Right ventricle myocardium inferior (tissue), 1 donor: Measurements from ENCODE around the gene ZNF688. TPM values are rescaled to one million over a fixed set of nuclear protein-coding genes. Genes with fewer than 3 reads are reported as not detected.
A peak's percentile ranks its signal among the peaks of the same experiment; 100 is the strongest.
"Not testable (repeated sequence)": the region's sequence is repeated elsewhere in the genome, so short reads cannot be mapped to it uniquely, and the experiment has no call there.

Experiments used
- ATAC-seq: fragments of 200-7000 bp; cut with Tn5 transposase; one replicate; pipeline ENCODE4 v1.9.1; 2020; ENCODE audit warnings: mild to moderate bottlenecking, moderate library complexity
- DNase-seq: peaks from one replicate; pipeline ENCODE4 v3.0.0; 2021; ENCODE audit errors: missing footprints
- intact Hi-C: fragments of 100-400 bp; cut with DNase I; formaldehyde crosslinking; loops from one replicate; pipeline ENCODE4 v1.11.0; 2022
- long read RNA-seq: library from polyadenylated mRNA; unstranded; transcript quantifications from one replicate; pipeline ENCODE4 v2.0.0, GENCODE V29; 2021
- total RNA-seq: library from RNA; stranded (reverse); fragmentation: NEBNext Ultra II Directional; extraction: Animal tissue kit (Norgen Biotek cat#: 25700); gene quantifications from one replicate; pipeline ENCODE4 v1.2.1, GENCODE V29; 2021
- donor health status: DM: no; HTN: yes; CAD: no; lungs with severe emphysema.

Gene ZNF688
- 12.2 TPM for total RNA-seq
- long read RNA-seq, transcript ZNF688-201 (3 exons, 2,506 nt) = major isoform, 13 of 20 reads
- long read RNA-seq, partial matches to known transcripts = 0 of 20 reads
- long read RNA-seq, other reads (novel, unspliced or antisense) = 5 of 20 reads

- ATAC-seq = peak; percentile 92
- DNase-seq = peak; percentile 95
- intact Hi-C loops = loop anchor here (1.0 to 5.0 kb wide), 3 partner anchors 36 to 124 kb away; partner anchors contain the start of genes PRR14 and SEPHS2
Observed at GRCh38 chr16:30571445-30572322, at the start of gene ZNF688. TSS of gene ZNF688 (minus strand) at chr16:30571714. CDS start at chr16:30571629, 85 bp downstream.

DNA sequence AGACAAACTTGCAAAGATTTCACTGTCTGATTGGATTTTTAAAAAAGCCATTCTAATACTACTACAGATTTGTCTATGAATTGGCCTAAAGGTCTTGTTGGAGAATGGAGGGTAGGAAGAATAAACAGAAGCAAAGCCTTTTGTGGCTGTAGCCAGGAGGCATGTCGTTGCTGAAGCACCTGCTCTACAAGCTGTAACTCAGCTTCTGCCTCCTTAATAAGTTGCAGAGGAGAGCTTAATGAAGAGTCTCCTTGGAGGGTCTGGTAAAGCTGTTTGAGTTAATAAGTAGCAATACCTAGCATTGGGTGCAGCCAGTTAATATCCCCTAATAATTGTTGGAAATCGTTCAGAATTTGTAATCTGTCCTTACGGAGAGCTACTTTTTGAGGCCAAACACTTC lies 48.7 kb upstream of the ZNF688 start:
- ATAC-seq = no peak
- DNase-seq = no peak
- intact Hi-C loops = no loop called here

DNA sequence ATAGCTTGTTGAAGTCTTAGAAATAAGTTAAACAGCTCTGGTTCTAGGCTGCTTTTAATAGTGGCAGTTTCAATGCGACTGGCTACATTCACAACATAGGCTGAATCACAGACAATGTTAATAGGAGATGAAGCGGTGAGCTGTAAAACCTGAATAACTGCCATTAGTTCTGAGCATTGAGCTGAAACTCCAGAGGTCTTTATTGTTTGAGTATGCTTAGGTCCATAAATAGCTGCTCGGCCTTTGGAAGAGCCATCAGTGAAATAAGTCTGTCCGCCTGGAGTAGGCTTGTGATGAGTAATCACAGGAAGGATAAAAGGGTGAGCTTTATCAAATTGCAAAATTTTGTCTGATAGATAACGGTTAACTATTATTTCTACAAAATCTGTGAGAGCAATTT lies 48.1 kb upstream of the ZNF688 start:
- ATAC-seq (no peak), DNase-seq (no peak)
- intact Hi-C loops = no loop called here

DNA sequence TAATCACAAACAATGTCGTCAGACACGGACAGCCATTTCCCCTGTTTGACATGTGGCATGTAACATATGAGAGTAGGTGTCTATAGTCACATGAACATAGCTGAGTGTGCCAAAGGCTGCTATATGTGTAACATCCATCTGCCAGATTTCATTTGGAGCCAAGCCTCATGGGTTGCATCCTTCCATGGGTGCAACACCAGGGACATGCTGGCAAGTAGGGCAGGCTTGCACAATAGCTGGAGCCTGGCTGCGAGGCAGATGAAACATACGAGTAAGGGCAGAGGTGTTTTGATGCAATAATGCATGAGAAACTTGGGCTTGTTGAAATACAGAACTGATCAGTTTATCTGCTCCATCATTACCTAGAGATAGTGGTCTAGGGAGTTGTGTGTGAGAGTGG lies 47.7 kb upstream of the ZNF688 start:
- DNase-seq (no peak), ATAC-seq (no peak)
- intact Hi-C loops = no loop called here

DNA sequence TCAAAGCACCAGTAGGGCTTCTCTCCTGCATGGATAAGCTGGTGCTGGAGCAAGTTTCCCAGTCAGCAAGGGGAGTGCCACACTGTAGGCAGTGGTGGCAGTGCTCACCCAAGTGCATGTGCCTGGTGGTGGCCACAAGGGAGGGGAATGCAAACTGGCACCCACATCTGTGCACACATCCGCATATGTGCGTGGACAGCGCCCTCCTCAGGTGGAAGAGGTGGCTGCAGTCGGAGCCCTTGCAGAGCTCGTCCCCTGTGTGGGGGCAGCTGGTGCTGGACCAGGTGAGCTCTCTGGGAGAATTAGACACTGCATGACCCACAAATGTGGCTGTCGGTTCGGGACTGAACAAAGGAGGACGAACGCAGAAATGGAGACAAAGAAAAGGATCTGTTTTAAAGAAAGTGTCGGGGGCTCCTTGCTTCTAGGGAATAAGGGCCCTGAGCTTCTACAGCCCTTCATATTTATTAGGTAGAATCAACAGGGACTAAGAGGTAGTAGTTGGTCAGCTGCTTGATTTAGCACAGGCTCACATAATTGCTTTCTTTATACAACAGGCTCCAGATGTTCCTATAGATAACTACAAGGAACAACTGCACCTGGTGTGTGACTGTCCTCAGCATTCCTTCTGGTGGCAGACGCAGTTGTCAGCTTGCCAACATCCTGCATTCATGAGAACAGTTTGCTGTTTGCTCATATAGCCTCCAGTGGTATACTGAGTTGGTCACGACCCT lies 44.0 kb upstream of the ZNF688 start:
- ATAC-seq = peak; percentile 51
- DNase-seq = no peak
- intact Hi-C loops = no loop called here

GRCh38 chr16:30609926-30610839 lies 38.7 kb upstream of the ZNF688 start, which contains the start of gene ZNF689:
TSS of gene ZNF689 (minus strand) at chr16:30610389. CDS start at chr16:30610041, 348 bp downstream.
- DNase-seq (peak; percentile 92), ATAC-seq (peak; percentile 98)
- intact Hi-C loops = no loop called here

DNA sequence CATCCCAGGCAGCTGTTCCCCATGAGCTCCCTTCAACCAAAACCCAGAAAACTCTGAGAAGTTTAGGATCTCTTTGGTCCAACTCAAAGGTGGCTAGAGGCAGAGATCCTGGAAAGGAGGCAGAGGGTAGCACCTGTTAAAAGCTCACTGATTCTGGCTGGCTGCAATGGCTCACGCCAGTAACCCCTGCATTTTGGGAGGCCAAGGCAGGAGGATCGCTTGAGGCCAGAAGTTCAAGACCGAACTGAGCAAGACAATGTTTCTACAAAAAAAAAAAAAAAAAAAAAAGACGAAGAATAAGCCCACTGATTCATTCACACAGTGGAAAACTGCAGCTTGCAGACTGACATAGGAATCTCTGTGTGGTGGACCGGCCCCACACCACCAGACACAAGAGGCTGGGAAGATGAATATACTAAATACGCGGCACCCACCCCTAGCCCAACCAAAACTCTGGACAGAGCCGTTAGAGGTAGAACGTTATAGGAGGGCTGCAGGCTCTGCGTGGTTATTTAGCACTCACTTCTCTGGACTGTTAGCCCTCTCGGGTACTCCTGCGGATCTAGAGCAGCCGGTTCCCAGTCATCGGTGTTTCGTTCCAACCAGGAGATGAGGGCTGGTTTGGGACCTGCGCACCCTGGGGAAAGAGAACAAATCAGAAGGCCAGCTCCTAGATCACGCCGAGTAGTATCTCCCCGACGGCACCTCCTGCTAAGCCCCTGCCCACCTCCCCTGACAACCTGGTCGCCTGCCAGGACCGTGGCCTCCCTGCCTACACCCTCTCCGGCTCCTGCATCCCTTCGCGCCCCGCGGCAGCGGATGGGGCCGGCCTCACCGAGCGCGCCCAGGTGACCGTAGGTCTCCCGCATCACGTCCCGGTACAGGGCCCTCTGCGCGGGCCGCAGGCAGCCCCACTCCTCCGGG lies 37.8 kb upstream of the ZNF688 start:
- DNase-seq (peak; percentile 82), ATAC-seq (peak; percentile 64)
- intact Hi-C loops = no loop called here

DNA sequence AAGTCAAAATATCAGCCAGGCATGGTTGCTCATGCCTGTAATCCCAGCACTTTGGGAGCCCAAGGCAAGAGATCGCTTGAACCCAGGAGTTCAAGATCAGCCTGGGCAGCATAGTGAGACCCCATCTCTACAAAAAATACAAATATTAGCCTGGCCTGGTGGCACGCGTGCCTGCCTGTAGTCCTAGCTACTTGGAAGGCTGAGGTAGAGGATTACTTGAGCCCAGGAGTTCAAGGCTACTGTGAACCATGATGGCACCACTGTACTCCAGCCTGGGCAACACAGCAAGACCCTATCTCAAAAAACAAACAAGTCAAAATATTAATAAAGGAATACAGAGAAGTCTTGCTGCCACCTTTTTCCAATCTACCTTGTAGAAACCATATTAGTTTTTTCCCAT lies 34.5 kb upstream of the ZNF688 start:
- no peak for DNase-seq
- intact Hi-C loops = no loop called here
- no peak for ATAC-seq

DNA sequence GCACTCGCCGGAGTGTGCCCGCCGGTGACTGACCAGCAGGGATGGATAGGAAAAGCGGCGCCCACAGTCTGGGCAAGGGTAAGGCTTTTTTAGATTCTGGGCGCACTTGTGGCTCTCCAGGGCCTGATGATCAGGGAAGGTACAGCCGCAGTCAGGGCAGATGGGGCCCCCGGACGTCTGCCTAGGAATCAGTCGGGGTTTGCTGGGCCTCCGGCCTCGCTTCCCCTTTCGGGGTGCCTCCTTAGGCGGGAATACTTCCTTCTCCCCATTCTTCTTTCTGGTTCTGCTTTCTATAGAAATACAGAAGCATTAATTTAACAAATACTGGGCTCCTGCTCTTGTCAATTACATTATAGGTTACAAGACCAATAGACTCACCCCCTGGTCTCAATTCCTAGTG lies 33.6 kb upstream of the ZNF688 start:
- intact Hi-C loops = no loop called here
- no peak for ATAC-seq

DNA sequence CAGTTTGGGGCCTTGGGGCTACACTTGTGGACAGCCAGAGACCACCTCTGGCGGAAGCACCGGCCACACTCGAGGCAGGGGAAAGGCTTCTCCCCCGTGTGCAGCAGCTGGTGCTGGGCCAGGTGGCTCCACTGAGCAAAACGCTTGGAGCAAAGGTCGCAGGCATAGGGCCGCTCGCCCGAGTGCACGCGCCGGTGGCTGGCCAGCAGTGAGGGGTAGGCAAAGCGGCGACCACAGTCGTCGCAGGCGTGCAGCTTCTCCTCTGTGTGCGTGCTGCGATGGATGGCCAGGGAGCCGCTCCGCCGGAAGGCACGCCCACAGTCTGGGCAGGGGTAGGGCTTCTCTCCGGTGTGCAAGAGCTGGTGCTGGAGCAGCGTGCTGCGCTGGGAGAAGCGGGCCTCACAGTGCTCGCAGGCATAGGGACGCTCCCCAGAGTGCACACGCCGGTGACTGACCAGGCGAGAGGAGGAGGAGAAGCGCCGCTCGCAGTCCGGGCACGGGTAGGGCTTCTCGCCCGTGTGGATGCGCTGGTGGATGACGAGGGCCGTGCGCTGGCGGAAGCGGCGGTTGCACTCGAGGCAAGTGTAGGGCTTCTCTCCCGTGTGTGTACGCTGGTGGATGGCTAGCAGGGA lies 32.9 kb upstream of the ZNF688 start:
- intact Hi-C loops = no loop called here
- no peak for DNase-seq
- peak; percentile 3 for ATAC-seq

More for the DNA sequence above, 33.6 kb upstream of the ZNF688 start:
- no peak for DNase-seq

DNA sequence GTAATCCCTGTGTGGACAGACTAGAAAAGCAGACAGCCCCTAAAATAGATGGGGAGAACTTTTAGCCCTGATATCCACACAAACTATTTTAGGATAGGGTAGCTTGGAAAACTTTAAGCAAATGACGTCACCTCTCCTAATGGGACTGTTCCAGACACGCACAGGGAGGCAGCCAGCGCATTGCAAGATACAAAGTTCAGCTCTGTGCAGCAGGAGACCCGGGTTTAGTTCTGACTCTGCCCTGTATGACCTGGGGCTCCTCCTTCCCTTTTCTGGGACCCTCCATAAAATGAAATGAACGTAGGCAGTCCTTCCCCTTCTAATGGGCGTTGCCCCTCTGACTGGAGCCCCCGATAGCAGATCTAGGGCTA lies 32.4 kb upstream of the ZNF688 start:
- DNase-seq (no peak), ATAC-seq (peak; percentile 38)
- intact Hi-C loops = no loop called here

- intact Hi-C loops = no loop called here
- ATAC-seq (no peak), DNase-seq (no peak)
Observed at GRCh38 chr16:30602616-30603277, 31.2 kb upstream of the ZNF688 start.

GRCh38 chr16:30601966-30602365 lies 30.5 kb upstream of the ZNF688 start:
- no peak for ATAC-seq
- intact Hi-C loops = no loop called here
- DNase-seq = no peak

GRCh38 chr16:30600929-30601328 lies 29.4 kb upstream of the ZNF688 start:
- DNase-seq (no peak), ATAC-seq (no peak)
- intact Hi-C loops = no loop called here

GRCh38 chr16:30600215-30600614 lies 28.7 kb upstream of the ZNF688 start:
- no peak for ATAC-seq
- intact Hi-C loops = no loop called here
- no peak for DNase-seq

DNA sequence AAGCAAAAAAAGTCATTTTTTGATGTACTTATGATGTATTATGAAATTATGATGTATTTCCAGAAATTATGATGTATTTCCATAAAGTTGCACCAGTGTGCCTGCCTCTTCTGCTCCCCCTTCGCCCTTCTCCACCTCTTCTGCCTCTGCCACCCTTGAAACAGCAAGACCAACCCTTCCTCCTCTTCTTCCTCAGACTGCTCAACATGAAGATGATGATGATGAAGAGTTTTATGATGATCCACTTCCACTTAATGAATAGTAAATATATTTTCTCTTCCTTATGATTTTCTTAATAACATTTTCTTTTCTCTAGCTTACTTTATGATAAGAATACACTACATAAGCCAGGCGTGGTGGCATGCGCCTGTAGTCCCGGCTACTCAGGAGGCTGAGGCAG lies 21.4 kb upstream of the ZNF688 start:
- intact Hi-C loops = no loop called here
- DNase-seq (no peak), ATAC-seq (no peak)

DNA sequence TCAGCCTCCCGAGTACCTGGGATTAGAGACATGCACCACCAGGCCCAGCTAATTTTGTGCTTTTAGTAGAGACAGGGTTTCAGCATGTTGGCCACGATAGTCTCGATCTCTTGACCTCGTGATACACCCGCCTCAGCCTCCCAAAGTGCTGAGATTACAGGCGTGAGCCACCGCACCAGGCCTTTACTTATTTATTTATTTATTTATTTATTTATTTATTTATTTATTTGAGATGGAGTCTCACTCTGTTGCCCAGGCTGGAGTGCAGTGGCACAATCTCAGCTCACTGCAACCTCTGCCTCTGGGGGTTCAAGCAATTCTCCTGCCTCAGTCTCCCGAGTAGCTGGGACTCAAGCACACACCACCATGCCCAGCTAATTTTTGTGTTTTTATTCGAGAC lies 19.4 kb upstream of the ZNF688 start:
- DNase-seq, intact Hi-C loops, ATAC-seq: not testable (repeated sequence)
